SK-N-DZ (cell line): ENCODE data around the gene NDOR1.

ENCODE experiments used
- DNase-seq: peaks from one replicate; pipeline ENCODE4 v3.0.0-alpha.2; 2015; ENCODE audit warnings: low spot score

Gene NDOR1

DNA sequence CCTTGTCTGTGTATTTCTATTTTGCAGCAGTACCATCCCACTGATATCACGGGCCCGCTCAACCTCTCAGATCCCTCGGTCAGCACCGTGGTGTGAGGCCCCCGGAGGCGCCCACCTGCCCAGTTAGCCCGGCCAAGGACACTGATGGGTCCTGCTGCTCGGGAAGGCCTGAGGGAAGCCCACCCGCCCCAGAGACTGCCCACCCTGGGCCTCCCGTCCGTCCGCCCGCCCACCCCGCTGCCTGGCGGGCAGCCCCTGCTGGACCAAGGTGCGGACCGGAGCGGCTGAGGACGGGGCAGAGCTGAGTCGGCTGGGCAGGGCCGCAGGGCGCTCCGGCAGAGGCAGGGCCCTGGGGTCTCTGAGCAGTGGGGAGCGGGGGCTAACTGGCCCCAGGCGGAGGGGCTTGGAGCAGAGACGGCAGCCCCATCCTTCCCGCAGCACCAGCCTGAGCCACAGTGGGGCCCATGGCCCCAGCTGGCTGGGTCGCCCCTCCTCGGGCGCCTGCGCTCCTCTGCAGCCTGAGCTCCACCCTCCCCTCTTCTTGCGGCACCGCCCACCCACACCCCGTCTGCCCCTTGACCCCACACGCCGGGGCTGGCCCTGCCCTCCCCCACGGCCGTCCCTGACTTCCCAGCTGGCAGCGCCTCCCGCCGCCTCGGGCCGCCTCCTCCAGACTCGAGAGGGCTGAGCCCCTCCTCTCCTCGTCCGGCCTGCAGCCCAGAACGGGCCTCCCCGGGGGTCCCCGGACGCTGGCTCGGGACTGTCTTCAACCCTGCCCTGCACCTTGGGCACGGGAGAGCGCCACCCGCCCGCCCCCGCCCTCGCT, 37.5 kb upstream of the NDOR1 start:
- DNase-seq = peak; percentile 73

DNA sequence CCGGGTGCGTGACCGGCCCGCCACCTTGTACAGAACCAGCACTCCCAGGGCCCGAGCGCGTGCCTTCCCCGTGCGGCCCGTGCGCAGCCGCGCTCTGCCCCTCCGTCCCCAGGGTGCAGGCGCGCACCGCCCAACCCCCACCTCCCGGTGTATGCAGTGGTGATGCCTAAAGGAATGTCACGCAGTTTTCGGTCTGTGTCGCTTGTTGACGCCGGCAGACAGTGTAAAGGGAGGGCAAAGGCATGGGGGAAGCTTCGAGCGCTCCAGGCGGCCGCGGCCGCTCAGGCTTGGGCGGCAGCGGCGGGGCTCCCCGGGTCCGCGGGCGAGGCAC, 37.0 kb upstream of the NDOR1 start:
- no peak for DNase-seq

DNA sequence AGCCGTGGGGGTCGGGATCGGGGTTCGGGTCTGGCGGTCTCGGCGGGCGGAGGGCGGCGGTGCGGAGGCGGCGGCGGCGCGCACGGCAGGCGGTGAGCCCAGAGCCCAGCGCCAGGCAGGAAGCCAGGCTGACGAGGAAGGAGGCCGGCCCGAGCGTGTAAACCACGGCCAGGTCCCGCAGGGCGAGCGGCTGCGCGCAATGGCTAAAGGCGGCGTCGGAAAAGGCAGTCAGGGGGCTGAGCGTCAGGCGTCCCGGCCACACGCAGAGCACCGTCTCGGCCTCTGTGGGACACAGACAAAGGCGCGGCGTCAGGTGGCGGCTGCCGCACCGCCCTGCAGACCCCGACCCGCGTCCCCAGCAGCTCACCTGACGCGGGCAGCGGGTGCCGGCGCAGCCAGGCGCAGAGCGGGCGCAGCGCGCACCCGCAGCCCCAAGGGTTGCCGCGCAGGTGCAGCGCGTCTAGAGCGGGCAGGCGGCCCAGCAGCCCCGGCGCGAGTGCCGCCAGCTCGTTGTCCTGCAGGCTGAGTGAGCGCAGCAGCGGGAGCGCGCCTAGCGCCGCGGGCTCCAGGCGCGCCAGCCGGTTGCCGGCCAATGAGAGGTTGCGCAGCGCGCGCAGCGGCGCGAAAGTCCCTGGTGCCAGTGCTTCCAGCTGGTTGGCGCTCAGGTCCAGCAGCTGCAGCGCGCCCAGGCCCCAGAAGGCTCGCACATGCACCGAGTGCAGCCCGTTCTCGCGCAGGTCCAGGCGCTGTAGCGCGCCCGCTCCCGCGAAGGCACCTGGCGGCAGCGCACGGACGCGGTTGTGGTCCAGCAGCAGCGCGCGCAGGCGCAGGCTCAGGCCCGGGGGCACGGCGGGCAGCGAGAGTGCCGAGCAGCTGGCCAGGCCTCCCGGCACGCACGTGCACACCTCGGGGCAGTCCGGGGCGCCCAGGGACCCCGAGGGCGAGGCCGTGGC, 36.3 kb upstream of the NDOR1 start:
- peak; percentile 78 for DNase-seq

DNA sequence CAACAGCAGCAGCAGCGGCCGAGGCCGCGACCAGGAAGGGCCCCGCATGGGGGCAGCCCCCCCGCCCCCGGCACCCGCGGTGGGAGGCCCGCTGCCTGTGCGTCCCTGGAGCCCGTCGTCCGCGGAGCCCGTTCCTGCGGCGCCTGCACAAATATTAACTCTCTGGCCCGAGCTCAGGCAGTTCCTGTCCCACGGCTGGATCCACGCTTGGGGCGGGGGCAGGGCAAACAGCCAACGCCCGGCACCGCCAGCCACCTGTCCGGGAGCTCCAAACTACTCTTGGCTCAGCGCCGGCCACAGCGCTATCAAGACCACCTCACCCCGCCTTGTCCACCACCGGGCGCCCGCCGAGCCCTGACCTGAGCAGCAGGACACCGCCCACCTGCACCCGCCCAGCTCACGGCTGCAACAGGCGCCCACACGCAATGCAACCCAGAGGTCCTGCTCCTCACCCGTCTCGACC, 35.6 kb upstream of the NDOR1 start, which contains the start of gene LRRC26:
TSS of gene LRRC26 (minus strand) at position 156 of the 463 bp plus-strand sequence. CDS start at position 48, 108 bp downstream.
- DNase-seq = no peak

DNA sequence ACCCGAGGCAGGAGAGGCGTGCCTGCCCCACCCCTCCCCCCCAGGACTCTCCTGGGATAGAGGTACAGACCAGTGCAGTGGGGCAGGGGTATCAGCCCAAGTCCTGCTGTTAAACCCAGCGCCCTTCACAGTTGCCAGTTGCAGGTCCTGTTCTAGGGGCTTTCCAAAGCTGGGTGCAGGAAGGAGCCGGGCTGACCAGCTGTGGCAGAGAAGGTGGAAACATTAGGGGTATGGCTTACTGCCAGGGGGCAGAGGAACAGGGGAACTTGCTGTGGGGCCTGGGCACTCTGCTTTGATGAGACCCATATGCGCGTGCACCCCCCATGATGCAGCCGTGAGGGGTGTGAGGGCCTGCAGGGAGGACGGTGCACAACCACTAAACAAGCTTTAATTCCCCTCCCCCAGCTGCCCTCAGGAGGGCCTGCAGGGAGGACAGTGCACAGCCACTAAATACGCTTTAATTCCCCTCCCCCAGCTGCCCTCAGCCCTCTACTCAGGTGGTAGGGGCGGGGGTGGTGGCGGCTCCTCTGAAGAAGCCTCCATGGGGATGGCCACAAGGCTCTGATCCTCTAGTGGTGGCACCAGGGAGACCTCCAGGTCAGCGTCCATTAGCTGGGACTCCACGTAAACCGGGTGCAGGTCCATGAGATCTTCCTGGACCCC, 34.9 kb upstream of the NDOR1 start:
- DNase-seq = no peak

DNA sequence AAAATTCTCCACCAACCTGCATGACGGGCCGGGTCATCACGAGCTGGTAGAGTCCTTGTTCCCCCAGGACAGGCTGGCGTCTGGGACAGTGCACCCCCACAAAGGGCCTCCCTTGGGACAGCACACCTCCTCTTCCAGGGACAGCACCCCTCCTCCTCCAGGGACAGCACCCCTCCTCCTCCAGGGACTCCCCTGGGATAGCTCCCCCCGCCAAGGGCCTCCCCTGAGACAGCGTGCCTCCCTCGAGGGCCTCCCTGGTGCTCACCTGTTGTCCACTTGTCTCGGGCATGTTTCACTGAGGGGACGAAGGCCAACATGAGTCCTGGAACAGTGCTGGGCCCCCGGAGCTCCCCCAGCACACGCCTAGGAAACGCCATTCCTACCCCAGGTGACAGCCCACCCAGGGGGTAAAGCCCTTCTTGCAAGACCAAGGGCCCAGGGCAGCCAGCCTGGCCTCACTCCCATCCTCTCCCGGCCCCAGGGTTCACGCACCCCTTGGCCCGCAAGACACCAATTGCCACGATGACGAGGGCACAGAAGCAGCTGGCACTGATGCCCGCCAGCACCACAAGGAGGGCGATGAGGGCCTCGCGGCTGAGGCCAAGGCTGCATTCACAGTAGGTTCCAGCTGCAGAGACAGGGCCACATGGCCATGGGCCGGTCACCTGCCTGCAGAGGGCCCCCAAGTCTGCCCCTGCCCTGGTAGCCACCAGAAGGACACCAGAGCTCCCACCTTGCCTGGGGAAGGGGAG, 34.2 kb upstream of the NDOR1 start:
- DNase-seq = no peak

DNA sequence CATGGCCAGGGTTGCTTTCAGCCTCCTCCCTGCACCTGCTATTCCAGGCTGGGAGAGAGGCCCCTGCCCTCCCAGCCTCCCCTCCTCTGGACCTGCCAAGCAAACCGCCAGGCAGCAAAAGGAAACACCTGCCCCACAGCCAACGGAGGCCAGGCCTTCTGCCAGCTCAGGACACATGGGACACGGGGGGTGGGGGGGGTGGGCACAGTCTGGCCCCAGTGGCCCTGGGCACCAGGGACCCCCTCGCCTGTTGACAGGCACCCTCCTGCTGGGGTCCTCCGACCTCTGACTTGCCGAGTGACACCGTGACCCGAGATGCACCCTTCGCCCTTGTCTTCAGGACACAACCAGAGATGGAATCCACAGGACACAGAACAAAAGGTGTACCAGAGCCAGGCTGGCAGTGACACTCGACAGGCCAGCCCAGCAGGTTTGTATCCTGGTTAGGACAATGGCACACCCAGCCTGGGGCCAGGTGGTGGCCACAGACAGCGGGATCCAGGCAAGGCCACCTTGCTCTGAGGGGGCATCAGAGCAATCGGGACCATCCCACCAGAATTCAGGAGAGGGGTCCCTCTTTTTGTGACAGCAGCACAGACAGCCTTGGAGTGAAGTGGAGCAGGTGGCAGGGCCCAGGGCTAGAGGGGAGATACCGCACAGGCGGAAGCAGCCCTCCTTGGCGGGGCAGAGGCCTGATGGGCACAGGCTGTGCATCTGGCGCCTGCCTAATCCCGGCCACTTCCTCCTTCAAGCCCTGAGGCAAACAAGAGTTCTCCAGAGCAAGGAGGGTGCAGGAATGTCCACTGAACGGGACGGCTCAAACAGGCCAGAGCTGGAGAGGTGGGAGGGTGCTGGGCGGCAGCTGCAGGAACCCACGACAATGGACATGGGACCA, 32.4 kb upstream of the NDOR1 start:
- DNase-seq = no peak

DNA sequence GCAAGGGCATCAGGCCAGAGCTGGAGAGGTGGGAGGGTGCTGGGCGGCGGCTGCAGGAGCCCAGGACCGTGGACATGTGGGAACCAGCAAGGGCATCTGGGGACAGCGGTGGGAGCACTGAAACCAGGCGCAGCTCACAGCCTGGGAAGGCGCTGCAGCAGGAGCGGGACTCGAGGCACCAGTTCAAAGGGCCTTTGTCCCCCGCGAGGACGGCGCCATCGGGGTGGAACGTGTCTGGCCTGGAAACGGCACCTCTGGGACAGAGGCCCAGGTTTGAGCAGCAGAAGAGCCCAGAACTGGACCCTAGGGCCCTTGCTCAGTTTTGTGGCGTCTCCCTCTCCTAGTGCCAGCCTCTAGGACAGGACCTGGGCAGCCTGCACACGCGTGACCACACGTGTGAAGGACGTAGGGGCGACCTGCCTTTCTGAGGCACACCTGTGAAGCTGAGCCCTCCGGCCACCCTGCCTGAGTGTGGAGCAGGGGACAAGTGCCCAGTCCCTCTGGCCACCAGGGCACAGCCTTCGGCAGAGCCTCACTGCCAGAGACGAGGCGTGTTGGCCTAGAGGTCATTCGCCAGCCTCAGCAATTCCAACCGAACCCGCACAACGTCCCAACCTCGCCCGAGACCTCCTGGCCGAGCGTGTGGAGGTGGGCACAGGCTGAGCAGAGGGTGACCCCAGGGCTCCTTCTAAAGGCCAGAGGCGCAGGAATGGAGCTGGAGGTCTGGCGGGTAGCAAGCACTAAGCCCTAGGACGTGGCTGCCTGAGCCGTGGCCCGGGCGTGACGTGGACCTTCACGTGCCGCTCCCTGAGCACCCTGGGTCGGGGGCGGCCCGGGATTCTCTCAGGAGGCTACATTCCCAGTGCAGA, 31.5 kb upstream of the NDOR1 start:
- DNase-seq = no peak

DNA sequence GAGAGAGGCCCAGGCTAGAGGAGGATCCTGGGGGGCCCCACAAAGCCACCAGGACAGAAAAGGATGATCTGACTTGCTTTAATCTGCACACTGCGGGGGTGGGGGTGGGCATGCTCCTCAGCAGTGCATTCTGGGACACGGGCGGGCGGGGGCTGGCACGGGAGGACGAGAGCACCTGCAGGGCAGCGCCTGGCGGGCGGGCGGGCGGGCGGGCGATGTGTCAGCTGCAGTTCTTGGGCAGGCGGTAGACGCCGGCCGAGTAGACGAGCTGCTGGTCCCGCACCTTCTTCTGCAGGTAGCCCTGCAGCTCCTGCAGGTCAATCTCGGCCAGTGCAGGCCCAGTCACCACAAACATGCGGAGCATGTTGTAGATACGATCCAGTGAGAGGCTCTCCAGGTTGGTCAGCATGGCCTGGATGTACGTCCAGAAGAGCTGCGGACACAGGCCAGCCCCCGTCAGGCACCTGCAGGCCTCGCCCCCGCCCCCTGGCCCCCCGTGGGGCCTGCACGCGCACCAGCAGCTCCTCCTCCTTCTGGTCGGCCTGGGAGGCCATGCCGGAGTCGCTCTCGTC, 30.7 kb upstream of the NDOR1 start:
- DNase-seq = no peak

DNA sequence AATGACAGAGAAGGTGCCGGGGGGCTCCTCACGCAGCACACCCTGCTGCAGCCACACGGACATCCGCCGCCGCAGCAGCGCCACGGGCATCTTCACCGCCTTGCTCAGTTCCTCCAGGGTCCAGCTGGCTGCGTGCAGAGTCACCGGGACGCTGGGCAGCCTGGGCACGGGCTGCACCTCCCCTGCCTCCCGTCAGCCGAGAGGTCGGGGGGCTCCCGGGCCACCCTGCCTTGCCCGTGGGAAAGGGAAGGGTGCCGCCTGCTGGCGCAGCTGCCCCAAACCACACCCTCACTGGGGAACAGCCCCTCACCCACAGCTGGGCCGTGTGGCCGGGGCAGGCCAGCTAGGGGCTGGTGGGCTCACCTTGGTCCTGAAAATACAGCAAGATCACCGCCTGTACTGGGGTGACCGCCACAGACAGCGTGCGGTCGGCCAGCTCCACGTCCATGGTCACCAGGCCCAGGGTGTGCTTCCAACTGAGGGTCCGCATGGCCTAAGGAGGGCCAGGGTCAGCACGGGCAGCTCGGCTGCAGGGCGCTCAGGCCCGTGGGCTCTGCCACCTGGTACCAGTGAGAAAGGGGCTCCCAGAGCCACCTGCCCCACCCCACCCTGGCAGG, 30.0 kb upstream of the NDOR1 start:
- DNase-seq = no peak

DNA sequence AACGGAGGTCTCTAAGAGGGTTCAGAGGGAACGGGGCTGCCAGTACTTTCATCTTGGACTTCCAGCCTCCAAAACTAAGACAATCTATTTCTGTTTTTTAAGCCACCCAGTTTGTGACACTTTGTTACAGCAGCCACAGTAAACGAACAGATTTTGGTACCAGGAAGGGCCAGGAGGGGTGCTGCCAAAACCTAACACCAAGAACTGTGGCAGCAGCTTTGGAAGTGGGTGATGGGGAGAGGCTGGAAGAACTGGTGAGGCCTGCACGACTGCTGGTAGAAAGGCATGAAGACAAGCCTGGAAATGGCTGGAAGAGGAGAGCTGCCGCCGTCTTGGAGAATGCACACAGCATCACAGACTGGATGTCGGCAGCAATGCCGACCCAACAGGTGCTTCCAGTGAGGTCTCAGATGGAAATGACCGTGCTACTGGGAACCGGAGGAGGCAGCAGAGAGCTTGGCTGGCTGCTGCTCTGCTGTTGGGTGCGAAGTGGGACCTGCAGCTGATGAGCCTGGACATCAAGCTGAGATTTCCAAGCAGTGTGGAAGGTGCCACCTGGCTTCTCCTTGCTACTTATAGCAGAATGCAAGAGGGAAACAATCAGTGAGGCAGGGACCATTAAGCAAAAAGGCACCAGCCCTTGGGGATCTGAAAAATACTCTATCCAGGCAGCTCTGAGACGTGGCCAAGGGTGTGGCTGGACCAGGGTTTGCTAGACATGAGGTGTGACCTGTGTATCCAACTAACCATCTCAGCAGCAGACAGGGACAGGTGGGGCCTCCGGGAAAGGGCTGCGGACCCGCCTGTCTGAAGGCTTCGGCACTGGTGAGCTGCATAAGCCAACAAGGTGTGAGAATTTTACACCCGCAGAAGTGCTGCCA, 29.0 kb upstream of the NDOR1 start:
- DNase-seq = peak; percentile 55

DNA sequence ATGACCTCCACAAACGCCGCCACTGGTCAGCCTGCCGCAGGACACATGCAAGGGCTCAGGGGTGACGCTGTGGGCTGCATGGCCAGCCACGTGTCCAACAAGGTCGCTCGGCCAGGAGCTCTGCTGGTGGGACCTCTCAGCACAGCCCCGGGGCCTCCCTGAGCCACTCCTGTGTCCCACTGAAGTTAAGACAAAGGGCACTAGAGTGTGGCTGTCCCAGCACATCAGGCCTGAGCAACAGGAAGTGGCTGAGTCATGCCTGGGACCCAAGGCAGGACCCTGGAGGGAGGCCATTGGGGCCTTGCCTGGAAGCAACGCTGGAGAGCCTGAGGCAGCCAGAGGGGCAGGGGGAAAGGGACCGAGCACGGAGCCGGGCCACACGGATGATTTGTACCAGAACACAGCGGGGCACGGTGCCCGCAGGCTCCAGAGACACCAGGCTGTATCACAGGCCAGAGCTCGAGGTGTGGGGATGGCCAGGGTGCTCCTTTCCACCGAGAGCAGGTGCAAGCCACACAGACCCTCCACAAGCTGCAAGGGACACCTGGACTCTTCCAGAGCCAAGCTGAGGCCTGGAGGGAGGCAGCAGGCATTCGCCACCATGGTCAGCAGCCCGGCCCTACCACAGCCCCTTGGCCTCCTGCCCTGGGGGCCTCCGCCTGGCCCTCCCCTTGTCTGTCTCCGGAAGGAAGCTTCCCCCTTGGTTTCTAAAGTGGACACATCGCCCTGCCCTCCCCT, 27.1 kb upstream of the NDOR1 start:
- no peak for DNase-seq

DNA sequence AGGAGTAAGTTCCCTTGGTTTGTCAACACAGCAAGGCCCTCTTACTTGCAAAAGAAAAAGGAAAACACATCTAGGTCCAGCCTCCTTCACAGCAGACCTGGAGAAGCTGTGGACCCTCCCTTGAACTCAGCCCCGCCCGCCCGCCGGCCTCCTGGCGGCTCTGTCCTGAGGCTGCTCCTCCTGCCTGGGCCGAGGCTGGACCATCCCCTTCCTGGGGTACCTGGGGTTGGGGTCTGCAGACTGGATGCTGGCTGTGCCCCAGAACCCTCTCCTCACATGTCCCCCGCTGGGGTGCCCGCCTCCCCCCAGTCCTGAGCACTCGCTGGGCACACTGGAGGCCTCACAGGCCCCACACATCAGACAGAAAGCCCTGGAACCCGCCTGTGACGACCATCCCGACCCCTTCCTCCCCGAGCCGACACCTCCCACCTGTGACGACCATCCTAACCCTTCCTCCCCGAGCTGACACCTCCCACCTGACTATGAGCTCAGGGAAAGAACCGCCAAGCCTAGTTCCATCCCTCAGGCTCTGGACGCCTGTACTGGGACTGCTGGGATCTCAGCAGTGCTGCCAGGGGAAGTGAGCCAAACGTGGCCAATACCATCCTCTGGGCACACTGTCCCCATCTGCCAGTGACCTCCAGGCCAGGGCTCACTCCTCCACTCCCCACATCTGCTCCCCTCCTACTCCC, 26.4 kb upstream of the NDOR1 start:
- no peak for DNase-seq

DNA sequence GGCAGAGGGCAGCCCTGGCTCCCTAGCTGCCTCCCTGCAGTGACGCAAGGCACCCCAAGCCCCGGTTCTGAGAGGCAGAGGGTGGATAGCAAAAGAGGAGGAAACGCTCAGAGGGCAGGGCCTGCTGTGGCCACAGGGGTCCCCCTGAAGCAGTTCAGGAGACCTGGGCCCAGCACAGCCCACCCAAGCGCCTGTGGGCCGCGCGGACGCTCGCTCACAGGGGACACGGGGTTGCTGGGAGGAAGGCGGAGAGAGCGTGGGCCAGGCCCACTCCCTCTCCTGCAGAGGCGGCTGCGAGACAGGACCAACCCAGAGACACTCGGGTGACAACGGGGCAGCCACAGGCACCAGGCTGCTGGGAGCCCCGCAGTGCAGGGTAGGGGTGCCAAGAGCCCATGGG, 25.7 kb upstream of the NDOR1 start:
- no peak for DNase-seq

DNA sequence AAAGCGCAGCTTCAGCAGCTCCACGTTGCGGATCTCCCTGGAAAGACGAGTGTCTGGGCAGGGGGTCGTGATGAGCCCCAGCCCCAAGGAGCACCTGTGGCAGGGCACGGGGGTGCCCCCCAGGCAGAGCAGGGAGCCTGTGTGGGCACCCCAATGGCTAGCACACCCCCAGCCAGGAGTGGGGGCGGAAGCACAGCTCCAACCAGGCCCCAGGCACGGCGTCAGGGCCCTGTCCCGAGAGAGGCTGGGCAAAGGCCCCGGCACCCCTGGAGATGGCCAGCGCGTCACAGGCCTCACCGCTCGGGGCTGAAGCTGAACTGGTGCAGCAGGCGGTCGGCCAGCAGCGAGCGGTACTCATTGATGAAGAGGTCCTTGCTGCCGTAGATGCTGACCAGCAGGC, 25.0 kb upstream of the NDOR1 start:
- no peak for DNase-seq

DNA sequence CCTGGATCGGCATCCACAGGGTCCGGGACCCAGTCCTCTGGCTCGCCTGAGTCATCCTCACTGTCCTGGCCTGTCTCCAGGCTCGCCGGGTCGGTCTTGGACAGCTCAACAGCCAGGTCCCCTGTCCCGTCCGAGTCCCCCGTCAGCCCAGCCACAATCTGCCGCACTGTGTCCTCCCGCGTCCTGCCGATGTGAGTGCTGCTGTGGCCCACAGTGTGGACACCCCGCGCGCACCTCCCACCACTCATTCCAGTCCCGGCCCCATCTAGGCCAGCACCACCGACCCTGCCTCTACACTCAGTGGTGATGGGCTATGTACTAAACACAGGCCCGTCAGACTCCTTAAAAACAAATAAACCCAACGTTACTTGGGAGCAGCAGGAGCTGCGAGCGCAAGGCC, 23.8 kb upstream of the NDOR1 start:
- no peak for DNase-seq
